ENCODE data around the gene MIDN.

MIDN gene

GRCh38 chr19:1283207-1283916 lies 35.0 kb downstream of the MIDN start:
- no peak for DNase-seq (ENCODE audit: low read depth)

- no peak for DNase-seq (ENCODE audit: low read depth)
Measured at GRCh38 chr19:1283917-1284292, 35.5 kb downstream of the MIDN start.

- DNase-seq (ENCODE audit: low read depth) = no peak
Measured at GRCh38 chr19:1284293-1284978, 36.1 kb downstream of the MIDN start.

- DNase-seq (ENCODE audit: low read depth) = no peak
Measured at GRCh38 chr19:1284979-1285736, 36.8 kb downstream of the MIDN start.

- DNase-seq (ENCODE audit: low read depth) = no peak
Measured at GRCh38 chr19:1285737-1286360, 37.5 kb downstream of the MIDN start, which contains the start of gene EFNA2. Gene EFNA2, plus strand, starts transcription at chr19:1285873. Its CDS starts 296 bp downstream, at chr19:1286169.

GRCh38 chr19:1286487-1287353 lies 38.3 kb downstream of the MIDN start:
- DNase-seq (ENCODE audit: low read depth) = no peak

- no peak for DNase-seq (ENCODE audit: low read depth)
Measured at GRCh38 chr19:1287354-1288225, 39.2 kb downstream of the MIDN start.

- no peak for DNase-seq (ENCODE audit: low read depth)
Measured at GRCh38 chr19:1288226-1288612, 39.8 kb downstream of the MIDN start.

- DNase-seq (ENCODE audit: low read depth) = no peak
Measured at GRCh38 chr19:1288833-1289685, 40.7 kb downstream of the MIDN start.

- no peak for DNase-seq (ENCODE audit: low read depth)
Measured at GRCh38 chr19:1289686-1290025, 41.3 kb downstream of the MIDN start.

GRCh38 chr19:1290196-1290702 lies 41.9 kb downstream of the MIDN start:
- no peak for DNase-seq (ENCODE audit: low read depth)

GRCh38 chr19:1290703-1291651 lies 42.6 kb downstream of the MIDN start:
- no peak for DNase-seq (ENCODE audit: low read depth)

- no peak for DNase-seq (ENCODE audit: low read depth)
Measured at GRCh38 chr19:1291761-1292418, 43.5 kb downstream of the MIDN start.

GRCh38 chr19:1292419-1293151 lies 44.2 kb downstream of the MIDN start:
- no peak for DNase-seq (ENCODE audit: low read depth)

- no peak for DNase-seq (ENCODE audit: low read depth)
Measured at GRCh38 chr19:1293782-1294604, 45.6 kb downstream of the MIDN start.

- DNase-seq (ENCODE audit: low read depth) = no peak
Measured at GRCh38 chr19:1294688-1295087, 46.3 kb downstream of the MIDN start.

Measured in GM04504 (cell line).